ENCODE results near the gene CHD1.

DNA sequence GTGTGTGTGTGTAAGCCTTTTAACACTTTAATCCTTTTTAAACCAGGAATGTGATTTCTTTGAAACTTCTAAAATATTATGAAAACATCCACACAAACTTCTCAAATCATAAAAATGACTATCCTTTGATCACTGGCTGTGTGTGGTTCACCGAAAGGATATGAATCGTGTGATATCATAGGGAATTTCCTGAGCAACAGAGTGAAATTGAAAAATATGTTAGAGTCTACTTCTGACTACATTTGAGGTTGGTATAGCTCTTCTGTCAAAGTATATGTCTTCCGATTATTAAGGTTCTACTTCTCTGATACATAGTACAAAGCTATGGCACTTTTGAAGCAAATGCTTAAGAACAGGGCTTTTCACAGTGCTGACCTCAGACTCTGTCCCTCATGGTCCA is 115.1 kb downstream of the CHD1 start:
- TF ChIP-seq CTCF (IDR thresholded peaks at IDR 0.05) (no peak), POLR2A (IDR thresholded peaks at IDR 0.05) (no peak)

Data from body of pancreas (tissue), 4 donors.